GM12892 (cell line): ENCODE measurements around the gene CACNA2D1.

Experiments used
- POLR2A ChIP-seq: IDR thresholded peaks from 2 replicates; pipeline ENCODE4 v1.6.1; 2011; ENCODE audit warnings: low read depth, low read length, control low read depth
- POLR2AphosphoS5 ChIP-seq: IDR thresholded peaks from 2 replicates; pipeline ENCODE4 v1.6.1; 2011; ENCODE audit warnings: low read depth, low read length, control low read depth
- TAF1 ChIP-seq: IDR thresholded peaks from 2 replicates; pipeline ENCODE4 v1.6.1; 2011; ENCODE audit warnings: low read depth, mild to moderate bottlenecking, control low read depth, low read length, borderline replicate concordance

DNA sequence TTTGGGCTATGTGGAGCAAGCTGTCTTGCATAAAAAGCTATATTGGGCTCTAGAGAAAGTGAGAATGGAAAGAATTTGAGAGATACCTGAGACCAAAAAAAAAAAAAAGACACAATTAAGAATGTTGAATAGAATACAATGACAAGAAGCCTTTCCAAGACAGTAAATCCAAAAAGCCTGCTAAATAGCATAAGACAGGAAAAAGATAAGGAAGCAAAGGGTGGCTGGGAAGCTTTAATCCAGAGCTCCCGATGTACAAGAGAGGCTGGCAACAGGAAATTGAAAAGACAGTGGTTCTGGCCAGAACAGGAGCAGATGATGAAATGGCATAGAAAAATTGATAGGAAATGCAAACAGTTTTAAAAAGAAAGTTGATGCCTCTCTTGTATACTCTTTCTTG lies 174.9 kb downstream of the CACNA2D1 start:
- no peak for TF ChIP-seq TAF1
- no peak for TF ChIP-seq POLR2A
- TF ChIP-seq POLR2AphosphoS5: no peak
